GM08714 (cell line): Measurements from ENCODE around the gene STK17B.

Source experiments
- H3K4me3 ChIP-seq: fragments of 200-500 bp; sonication (Bioruptor generic); 2 replicates; pipeline ENCODE4 v1.5.1; 2014; ENCODE audit warnings: mild to moderate bottlenecking, low read length, inconsistent platforms
- ZNF274 ChIP-seq: IDR thresholded peaks from 2 replicates; pipeline ENCODE4 v1.6.1; 2012; ENCODE audit warnings: mild to moderate bottlenecking, low read depth, low read length

STK17B gene

DNA sequence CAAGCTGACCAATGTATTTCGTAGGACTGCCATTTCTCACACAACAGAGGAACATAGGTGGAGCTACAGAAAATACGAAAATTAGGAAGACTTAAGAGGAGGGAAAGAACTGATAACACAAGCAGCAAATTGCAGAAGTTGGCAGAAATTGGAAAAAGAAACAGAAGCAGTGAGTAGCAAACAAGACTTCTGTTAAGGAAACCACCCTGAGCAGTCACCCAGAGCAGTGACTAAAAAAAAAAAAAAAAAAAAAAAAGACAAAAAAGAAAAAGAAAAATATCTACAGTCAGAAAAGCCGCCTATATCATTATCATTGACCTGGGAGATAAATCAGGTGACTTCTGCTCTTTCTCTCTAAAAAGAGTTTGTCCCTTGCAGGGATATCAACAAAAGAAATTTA is 21.4 kb downstream of the STK17B start:
- TF ChIP-seq ZNF274 = no peak
- H3K4me3 ChIP-seq = no peak overlapping the region

DNA sequence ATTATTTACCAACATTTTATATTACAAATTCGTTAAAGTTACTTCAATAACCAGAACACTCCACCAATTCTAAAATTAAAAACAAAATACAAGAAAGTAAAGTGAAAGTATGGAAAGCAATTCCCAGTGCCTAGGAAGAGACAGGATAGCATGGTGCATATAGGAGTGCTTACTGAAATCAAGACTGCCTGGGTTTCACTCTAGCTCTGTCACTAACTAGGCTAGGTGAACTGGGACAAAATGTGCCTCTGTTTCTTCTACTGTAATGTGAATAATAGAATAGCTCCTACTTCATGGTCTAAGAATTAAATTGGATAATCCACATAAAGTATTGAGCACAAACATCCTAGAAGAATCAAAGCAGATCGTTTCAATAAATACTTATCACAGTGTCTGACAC is 22.6 kb downstream of the STK17B start:
- no peak overlapping the region for H3K4me3 ChIP-seq
- TF ChIP-seq ZNF274 = no peak

DNA sequence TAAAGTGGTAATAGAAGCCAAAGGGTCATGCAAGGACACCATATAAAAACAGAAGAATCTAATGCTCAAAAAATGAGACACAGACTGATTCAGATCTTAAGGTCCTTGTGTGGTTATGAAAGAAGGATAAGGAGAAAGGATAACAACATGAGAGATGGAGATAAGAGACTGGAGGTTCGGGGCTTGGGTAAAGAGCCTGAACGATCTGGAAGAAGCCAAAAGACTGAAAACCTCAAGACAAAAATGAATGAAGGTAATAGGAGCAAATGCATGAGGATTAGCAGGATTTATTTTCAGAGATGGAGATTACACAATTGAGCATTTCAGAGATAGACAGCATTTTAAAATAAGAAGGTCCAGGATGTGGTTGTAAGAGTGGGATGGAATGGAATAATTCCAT is 26.1 kb downstream of the STK17B start:
- TF ChIP-seq ZNF274 = no peak
- no peak overlapping the region for H3K4me3 ChIP-seq

DNA sequence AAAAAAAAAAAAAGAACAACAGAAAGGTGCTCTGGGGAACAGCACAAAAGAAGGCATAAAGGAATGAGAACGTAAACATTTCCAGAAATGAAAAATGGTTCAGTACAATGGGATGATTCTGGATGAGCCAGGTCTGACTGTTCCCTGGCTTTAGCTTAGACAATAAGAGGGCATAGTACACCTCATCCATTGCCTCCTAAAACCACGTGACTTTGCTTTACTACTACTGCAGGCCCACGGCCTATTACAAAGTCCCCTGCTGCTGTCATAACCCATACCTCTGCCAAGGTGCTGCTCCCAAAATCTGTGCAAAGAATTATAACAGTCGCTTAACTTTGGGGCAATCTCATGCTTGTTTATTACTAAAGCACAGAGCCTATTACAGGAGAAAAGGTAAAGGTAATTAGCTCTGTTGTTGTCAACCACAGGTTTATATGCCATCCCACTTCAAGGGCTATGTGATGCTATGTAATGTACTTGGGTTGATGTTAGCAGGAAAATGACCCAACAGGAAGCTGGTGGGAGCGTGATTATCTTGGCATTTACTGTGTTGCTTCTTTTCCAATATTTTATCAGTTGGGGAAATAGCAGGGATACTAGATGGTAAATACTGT is 26.8 kb downstream of the STK17B start:
- no peak for TF ChIP-seq ZNF274
- H3K4me3 ChIP-seq = no peak overlapping the region

GRCh38 chr2:196143730-196144131 is 27.6 kb downstream of the STK17B start:
- H3K4me3 ChIP-seq = no peak overlapping the region
- TF ChIP-seq ZNF274 = no peak

- no peak for TF ChIP-seq ZNF274
Observed at GRCh38 chr2:196142825-196143224, 28.6 kb downstream of the STK17B start.

DNA sequence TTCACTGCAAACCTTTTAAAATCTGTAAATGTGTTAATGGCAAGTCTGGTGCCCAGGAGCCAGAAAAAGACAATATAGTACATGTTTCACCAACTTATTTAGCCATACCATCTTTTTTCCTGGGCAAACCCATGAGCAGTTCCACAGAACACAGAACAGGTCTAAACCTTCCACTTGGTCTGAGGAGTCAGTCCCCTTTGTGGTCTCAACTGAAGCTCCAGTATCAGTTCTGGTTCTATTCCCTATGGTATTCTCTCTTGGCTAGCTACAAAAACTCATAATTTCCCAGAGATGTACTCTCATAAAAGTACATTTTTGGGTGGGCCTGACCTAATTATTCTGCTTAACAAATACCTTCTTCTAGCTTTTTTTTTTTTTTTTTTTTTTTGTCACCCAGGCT is 31.2 kb downstream of the STK17B start:
- TF ChIP-seq ZNF274 = no peak
- H3K4me3 ChIP-seq = no peak overlapping the region

More at GRCh38 chr2:196142825-196143224, 28.6 kb downstream of the STK17B start:
- no peak overlapping the region for H3K4me3 ChIP-seq

GRCh38 chr2:196137271-196137670 is 34.1 kb downstream of the STK17B start:
- TF ChIP-seq ZNF274 = no peak

GRCh38 chr2:196136151-196136550 is 35.2 kb downstream of the STK17B start:
- no peak overlapping the region for H3K4me3 ChIP-seq
- no peak for TF ChIP-seq ZNF274

More at GRCh38 chr2:196137271-196137670, 34.1 kb downstream of the STK17B start:
- no peak overlapping the region for H3K4me3 ChIP-seq

- H3K4me3 ChIP-seq = no peak overlapping the region
- TF ChIP-seq ZNF274 = no peak
Observed at GRCh38 chr2:196131949-196132925, 39.1 kb downstream of the STK17B start.

DNA sequence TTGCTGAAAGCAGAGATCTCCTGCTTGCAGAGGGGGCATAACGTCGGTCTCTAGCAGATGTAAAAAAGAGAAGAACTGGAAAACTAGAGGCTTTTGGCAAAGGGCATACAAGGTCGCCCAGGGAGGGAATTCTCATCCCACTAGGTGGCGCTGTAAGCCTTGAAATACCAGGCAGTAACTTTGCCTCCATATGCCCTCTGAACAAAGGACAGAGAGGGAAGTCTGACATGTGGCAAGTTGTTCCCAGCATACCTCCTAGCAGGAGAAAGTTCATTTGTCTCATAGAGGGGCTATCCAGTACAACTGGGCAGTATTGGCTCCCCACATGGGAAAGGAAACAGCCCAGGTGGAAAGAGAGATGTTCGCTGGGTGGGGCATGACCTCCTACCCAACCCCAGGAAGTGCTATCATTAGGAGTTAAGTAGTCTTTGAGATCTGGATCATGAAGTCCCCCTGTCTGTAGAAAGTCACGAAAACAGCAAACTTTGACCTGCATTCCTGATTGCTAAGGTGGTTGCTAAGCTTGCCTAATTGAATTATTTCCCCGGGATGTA is 39.9 kb downstream of the STK17B start:
- TF ChIP-seq ZNF274 = no peak

DNA sequence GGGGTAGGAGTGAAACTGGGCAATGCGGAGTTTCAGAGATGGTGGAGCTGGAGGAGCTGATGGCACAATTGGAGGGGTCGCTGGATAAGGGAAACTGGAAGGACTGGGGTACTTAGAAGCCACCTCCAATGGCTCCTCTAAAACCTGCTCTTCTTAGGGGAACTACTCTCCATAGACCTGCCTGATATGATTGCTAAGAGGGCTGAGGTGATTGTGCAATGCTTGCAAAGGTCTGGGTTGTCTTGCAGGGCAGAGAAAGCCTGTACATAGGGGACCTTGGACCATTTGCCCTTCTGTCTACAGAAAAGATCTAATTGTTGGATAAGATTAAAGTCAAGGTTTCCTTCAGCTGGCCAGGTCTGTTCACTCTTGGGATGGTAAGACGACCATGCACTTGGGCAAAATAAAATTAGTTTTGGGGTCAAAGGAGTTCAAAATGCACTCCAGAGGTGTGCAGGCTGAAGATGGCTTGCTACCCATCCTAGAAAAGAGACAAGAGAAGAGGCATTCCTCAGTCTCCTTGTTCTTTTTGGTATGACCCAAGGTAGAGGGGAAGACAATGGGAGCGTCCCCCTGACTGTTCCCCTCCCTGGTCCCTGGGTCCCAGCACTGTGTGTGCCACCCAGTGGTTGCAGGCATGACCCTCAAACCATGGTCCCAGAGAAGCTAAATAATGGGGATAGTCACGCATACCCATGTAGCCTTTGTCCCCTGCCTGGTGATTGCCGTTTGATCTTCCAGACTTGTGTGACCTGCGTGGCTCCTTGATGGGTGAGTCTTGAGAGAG is 41.1 kb downstream of the STK17B start:
- no peak for TF ChIP-seq ZNF274
- no peak overlapping the region for H3K4me3 ChIP-seq

More for the DNA sequence above, 39.9 kb downstream of the STK17B start:
- no peak overlapping the region for H3K4me3 ChIP-seq

- no peak overlapping the region for H3K4me3 ChIP-seq
- TF ChIP-seq ZNF274 = no peak
Observed at GRCh38 chr2:196128749-196129148, 42.6 kb downstream of the STK17B start.

GRCh38 chr2:196125596-196125995 is 45.8 kb downstream of the STK17B start:
- H3K4me3 ChIP-seq = no peak overlapping the region
- no peak for TF ChIP-seq ZNF274
